Ishikawa (cell line): ENCODE measurements around the gene RAB14.

Source experiments
- CEBPB ChIP-seq: IDR thresholded peaks from 2 replicates; pipeline ENCODE4 v1.6.1; 2012
- CREB1 ChIP-seq: IDR thresholded peaks from 2 replicates; pipeline ENCODE4 v1.6.1; 2012; ENCODE audit warnings: low read depth
- EGR1 ChIP-seq: IDR thresholded peaks from 2 replicates; pipeline ENCODE4 v1.6.1; 2012
- EP300 ChIP-seq: IDR thresholded peaks from 2 replicates; pipeline ENCODE4 v1.6.1; 2012; ENCODE audit warnings: borderline replicate concordance
- FOXM1 ChIP-seq: IDR thresholded peaks from 2 replicates; pipeline ENCODE4 v1.6.1; 2012; ENCODE audit warnings: low read depth, borderline replicate concordance
- MAX ChIP-seq: IDR thresholded peaks from 2 replicates; pipeline ENCODE4 v1.6.1; 2012
- NFIC ChIP-seq: IDR thresholded peaks from 2 replicates; pipeline ENCODE4 v1.6.1; 2012
- RAD21 ChIP-seq: IDR thresholded peaks from 2 replicates; pipeline ENCODE4 v1.6.1; 2012; ENCODE audit warnings: low read depth
- REST ChIP-seq: IDR thresholded peaks from 2 replicates; pipeline ENCODE4 v1.6.1; 2012; ENCODE audit warnings: low read depth, mild to moderate bottlenecking
- TAF1 ChIP-seq: IDR thresholded peaks from 2 replicates; pipeline ENCODE4 v1.6.1; 2012; ENCODE audit warnings: low read depth, mild to moderate bottlenecking
- TCF12 ChIP-seq: IDR thresholded peaks from 2 replicates; pipeline ENCODE4 v1.6.1; 2012; ENCODE audit warnings: low read depth
- TEAD4 ChIP-seq: IDR thresholded peaks from 2 replicates; pipeline ENCODE4 v1.6.1; 2012
- USF1 ChIP-seq: IDR thresholded peaks from 2 replicates; pipeline ENCODE4 v1.6.1; 2012
- YY1 ChIP-seq: IDR thresholded peaks from 2 replicates; pipeline ENCODE4 v1.6.1; 2012; ENCODE audit warnings: low read depth
- ZBTB7A ChIP-seq: IDR thresholded peaks from 2 replicates; pipeline ENCODE4 v1.6.1; 2012; ENCODE audit warnings: low read depth

RAB14 gene

GRCh38 chr9:121143771-121144170 lies 57.9 kb downstream of the RAB14 start:
- TF ChIP-seq CEBPB, result no peak
- TF ChIP-seq EGR1, result no peak
- no peak for TF ChIP-seq CREB1
- TF ChIP-seq NFIC, result no peak
- TF ChIP-seq FOXM1, result no peak
- no peak for TF ChIP-seq TAF1
- no peak for TF ChIP-seq TEAD4
- TF ChIP-seq USF1, result no peak
- TF ChIP-seq RAD21, result no peak
- TF ChIP-seq TCF12, result no peak
- no peak for TF ChIP-seq REST
- no peak for TF ChIP-seq EP300
- no peak for TF ChIP-seq MAX
- TF ChIP-seq ZBTB7A, result no peak
- TF ChIP-seq YY1, result no peak

GRCh38 chr9:121141706-121142105 lies 60.0 kb downstream of the RAB14 start:
- TF ChIP-seq FOXM1 (no peak), EGR1 (no peak), MAX (no peak), NFIC (no peak), CEBPB (no peak), TAF1 (no peak), EP300 (no peak), USF1 (no peak), REST (no peak), CREB1 (no peak), RAD21 (no peak), ZBTB7A (no peak)

- TF ChIP-seq RAD21, result no peak
- no peak for TF ChIP-seq MAX
- TF ChIP-seq ZBTB7A, result no peak
- no peak for TF ChIP-seq USF1
- TF ChIP-seq CREB1, result no peak
- TF ChIP-seq TEAD4, result no peak
- TF ChIP-seq EGR1, result no peak
- TF ChIP-seq REST, result no peak
- TF ChIP-seq FOXM1, result no peak
- no peak for TF ChIP-seq EP300
- no peak for TF ChIP-seq TCF12
- TF ChIP-seq NFIC, result no peak
- no peak for TF ChIP-seq CEBPB
- TF ChIP-seq YY1, result no peak
- TF ChIP-seq TAF1, result no peak
These were observed 60.4 kb downstream of the RAB14 start for GRCh38 chr9:121141306-121141705.

GRCh38 chr9:121140162-121140561 lies 61.5 kb downstream of the RAB14 start:
- TF ChIP-seq TCF12, result no peak
- no peak for TF ChIP-seq TAF1
- no peak for TF ChIP-seq EGR1
- no peak for TF ChIP-seq CREB1
- TF ChIP-seq USF1, result no peak
- no peak for TF ChIP-seq CEBPB
- TF ChIP-seq TEAD4, result no peak
- no peak for TF ChIP-seq MAX
- no peak for TF ChIP-seq ZBTB7A
- no peak for TF ChIP-seq REST
- no peak for TF ChIP-seq YY1
- no peak for TF ChIP-seq FOXM1
- TF ChIP-seq RAD21, result no peak
- TF ChIP-seq EP300, result no peak
- no peak for TF ChIP-seq NFIC
